ENCODE data around the gene SNAPC1.

The SNAPC1 gene

GRCh38 chr14:61813096-61813606 lies 50.9 kb downstream of the SNAPC1 start:
- no peak for DNase-seq

DNA sequence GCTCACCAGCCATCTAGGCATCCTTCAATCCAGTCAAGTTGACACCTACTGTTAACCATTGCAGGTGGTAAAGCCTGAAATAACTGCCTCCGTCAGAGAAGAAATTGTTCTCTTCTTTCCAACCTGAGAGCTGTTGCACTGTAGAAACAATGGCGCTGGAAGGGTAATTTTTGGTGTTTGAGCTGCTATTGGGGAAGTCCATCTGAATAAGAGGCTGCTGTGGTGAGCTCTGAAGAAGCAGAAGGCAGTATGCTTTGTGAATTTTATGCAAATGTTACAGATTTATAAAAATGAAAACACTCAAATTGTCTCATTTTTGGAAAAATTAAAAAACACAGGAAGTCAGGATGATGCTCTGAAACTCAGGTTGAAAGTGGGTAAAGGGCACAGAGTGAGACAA lies 60.2 kb downstream of the SNAPC1 start:
- DNase-seq: no peak

DNA sequence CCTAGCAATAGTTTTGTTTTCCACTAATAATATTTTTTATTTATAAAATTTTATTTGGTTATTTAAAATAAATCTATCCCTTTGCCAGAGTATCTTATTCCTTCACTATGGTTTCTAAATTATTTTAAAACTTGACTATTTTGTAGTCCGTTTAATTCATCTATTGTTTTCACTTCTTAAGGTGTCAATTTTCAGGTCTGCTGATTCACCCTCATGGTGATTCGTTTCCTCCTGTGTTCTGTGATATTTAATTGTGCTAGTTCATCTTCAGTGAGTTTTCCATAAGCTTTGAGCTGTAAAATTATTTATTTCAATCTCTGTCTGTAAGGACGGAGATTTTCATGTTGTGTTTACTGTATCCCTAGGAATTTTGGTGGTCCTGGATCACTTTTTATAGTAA lies 70.6 kb downstream of the SNAPC1 start:
- DNase-seq: no peak

DNA sequence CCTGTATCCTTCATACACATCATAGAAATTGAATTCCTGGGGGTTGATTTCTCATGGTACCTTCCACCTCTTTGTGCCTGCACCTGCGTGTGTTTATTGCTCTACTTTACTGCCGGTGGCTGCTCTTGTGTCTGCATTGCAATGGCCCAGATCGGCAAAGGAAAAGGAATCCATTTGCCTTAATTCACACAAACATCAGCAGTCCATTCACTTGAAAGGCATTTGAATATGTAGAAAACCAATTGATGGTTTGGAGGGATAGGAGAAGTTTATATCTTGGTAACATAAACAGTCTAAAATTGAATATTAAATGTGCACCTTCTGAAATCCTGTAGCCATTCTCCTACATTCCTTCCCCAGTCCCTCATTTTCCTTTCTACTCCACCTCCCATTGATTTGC lies 74.0 kb downstream of the SNAPC1 start:
- no peak for DNase-seq

GRCh38 chr14:61836807-61837206 lies 74.6 kb downstream of the SNAPC1 start:
- no peak for DNase-seq

- peak; percentile 84 for DNase-seq
These were observed 75.4 kb downstream of the SNAPC1 start for GRCh38 chr14:61837336-61838229.

DNA sequence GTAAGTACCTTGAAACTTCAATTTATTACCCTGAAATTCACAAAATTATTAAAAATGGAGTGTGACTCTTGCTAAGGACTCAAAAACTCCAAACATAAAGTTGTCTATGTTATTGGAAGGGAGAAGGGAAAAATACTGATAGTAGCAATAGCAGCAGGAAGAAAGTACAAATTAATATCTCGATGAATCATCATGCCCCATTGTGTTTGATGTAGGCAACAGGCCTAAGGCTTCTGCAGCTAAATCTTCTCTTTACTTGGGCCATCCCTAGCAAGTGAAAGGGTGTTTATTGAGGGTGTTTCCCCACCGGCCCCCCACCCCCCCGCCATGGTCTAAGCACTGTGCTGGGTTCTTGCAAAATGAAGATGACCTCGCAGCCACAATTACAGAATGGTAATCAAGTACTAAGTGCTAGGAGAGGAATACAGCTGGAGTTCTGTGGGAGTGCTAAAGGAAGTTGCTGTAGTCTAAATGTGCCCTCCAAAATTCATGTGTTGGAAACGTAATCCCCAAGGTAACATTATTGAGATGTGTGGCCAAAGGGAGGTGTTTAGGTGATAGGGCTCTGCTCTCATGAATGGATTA lies 76.5 kb downstream of the SNAPC1 start:
- DNase-seq: no peak

DNA sequence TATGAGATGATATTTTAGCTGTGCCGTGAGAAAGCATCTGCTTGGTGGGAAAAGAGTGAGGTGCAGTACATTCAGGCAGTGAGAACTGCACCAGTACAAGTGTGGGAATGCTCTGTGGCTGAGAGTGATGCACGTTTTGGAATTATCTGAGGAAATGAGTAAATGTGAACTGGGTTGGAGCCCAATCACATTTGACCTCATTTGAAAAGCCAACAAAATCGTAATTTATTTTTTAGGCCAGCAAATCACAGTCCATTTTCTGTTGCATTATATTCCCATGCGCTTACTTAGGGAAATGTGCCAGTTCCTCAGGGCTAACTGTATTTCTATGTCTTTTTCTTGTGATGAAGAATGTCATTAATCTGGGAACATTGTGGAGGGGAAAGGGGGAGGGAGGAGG lies 77.3 kb downstream of the SNAPC1 start:
- DNase-seq: no peak

DNA sequence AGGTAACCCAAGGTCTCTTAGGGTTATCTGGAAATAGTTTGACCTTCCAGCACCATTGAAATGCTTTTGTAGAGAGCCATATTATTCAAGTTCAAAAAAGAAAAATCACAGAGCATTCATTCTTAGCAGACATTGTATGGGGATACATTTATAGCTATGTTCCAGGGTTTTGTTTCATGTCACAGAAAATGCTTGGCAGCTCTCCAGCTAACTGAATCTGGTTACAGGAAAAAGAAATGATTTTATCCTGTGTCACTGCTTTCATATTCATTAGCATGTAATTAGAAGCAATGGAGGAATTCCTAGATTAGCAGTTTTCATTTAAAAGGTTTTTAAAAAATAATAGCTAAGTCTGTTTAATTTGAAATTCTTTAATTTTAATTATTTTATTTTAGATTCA lies 78.9 kb downstream of the SNAPC1 start:
- DNase-seq: peak; percentile 63
